Measurements from ENCODE around the gene ORC4. TPM values are rescaled to one million over a fixed set of nuclear protein-coding genes. Genes with fewer than 3 reads are reported as not detected.

The ORC4 gene
- total RNA-seq, 6 experiments from 2014 or later = 26.2 to 35.4 (median 32.8) TPM

DNA sequence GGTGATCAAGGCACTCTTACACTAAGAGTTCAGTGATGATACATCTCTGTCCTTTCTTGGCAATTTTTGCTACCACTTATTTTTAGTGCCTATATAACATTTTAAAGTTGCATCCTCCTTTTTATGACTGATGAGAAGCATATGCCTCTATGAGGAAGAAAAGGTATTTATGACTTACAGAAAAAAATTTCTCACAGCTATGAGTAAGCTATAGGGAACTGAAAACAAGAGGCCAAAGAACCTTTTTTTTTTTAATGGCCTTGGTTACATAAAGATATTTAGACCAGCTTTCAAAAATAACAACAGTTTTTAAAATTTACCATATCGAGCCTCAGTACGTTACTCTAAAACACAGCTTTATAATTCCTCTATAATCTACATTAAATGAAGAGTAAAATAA is 21.7 kb upstream of the ORC4 start:
- DNase-seq = peak; percentile 10
- H3K9me3 Mint-ChIP-seq = no peaks in the 10 kb centered on the region
- H3K27ac Mint-ChIP-seq = peak overlapping the region; percentile 44; the same call in 1 of the 2 replicates
- TF ChIP-seq, protein P1, sequence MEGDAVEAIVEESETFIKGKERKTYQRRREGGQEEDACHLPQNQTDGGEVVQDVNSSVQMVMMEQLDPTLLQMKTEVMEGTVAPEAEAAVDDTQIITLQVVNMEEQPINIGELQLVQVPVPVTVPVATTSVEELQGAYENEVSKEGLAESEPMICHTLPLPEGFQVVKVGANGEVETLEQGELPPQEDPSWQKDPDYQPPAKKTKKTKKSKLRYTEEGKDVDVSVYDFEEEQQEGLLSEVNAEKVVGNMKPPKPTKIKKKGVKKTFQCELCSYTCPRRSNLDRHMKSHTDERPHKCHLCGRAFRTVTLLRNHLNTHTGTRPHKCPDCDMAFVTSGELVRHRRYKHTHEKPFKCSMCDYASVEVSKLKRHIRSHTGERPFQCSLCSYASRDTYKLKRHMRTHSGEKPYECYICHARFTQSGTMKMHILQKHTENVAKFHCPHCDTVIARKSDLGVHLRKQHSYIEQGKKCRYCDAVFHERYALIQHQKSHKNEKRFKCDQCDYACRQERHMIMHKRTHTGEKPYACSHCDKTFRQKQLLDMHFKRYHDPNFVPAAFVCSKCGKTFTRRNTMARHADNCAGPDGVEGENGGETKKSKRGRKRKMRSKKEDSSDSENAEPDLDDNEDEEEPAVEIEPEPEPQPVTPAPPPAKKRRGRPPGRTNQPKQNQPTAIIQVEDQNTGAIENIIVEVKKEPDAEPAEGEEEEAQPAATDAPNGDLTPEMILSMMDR (IDR thresholded peaks at IDR 0.05) = no peak
- H3K36me3 Mint-ChIP-seq (ENCODE audit: low read depth) = 0 out of 2 replicates have a peak, but pooled peaks cover 5% of the 10 kb centered on the region
- H3K4me1 Mint-ChIP-seq (ENCODE audit: low read depth) = peaks cover 26% of the 10 kb centered on the region
- H3K4me3 Mint-ChIP-seq = no peak overlapping the region
- H3K27me3 Mint-ChIP-seq (ENCODE audit: insufficient read depth) = no peaks in the 10 kb centered on the region

DNA sequence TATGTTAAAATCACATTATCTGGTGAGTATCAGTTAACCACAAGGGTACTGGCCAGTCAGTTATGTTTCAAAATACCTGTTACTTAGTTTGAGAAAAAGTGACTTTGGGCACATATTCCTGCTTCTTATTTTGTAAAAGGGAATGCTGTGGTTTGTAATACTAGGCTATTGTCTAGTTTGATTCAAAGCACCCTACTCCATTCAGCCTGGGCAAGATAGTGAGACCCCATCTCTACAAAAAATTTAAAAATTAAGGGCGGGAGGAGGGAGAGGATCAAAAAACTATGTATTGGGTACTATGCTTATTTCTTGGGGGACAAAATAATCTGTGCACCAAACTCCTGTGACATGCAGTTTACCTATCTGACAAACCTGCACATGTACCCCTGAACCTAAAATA is 19.2 kb upstream of the ORC4 start:
- H3K9me3 Mint-ChIP-seq = no peaks in the 10 kb centered on the region
- H3K4me3 Mint-ChIP-seq = no peak overlapping the region
- no peak for DNase-seq
- H3K27ac Mint-ChIP-seq = no peak overlapping the region
- peaks cover 26% of the 10 kb centered on the region for H3K4me1 Mint-ChIP-seq (ENCODE audit: low read depth)
- no peaks in the 10 kb centered on the region for H3K27me3 Mint-ChIP-seq (ENCODE audit: insufficient read depth)
- TF ChIP-seq, protein P1 (IDR thresholded peaks at IDR 0.05) = no peak
- H3K36me3 Mint-ChIP-seq (ENCODE audit: low read depth) = 0 out of 2 replicates have a peak, but pooled peaks cover 5% of the 10 kb centered on the region

DNA sequence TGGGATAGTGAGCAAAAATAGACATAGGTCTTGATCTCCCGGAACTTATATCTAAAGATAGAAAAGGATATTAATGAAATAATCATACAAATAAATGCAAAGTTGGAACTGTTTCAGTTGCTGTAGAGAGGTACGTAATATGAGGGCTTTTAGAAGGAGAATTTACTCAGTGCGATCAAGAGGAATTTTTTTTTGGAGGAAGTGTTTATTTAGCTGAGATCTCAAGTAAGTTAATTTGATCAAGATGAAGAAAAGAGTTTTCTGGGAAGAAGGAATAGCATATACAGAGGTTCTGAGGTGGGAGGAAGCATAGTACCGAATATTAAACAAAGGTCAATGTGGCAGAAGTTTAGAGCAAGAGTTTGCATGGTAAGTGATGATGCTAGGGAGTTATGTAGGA is 11.7 kb upstream of the ORC4 start:
- H3K4me3 Mint-ChIP-seq = no peak overlapping the region
- H3K9me3 Mint-ChIP-seq = no peaks in the 10 kb centered on the region
- no peak overlapping the region for H3K27ac Mint-ChIP-seq
- TF ChIP-seq, protein P1 (IDR thresholded peaks at IDR 0.05) = no peak
- no peak for DNase-seq
- H3K36me3 Mint-ChIP-seq (ENCODE audit: low read depth) = no peaks in the 10 kb centered on the region
- no peaks in the 10 kb centered on the region for H3K27me3 Mint-ChIP-seq (ENCODE audit: insufficient read depth)
- H3K4me1 Mint-ChIP-seq (ENCODE audit: low read depth) = peaks cover 7% of the 10 kb centered on the region; the same call in 1 of the 2 replicates

DNA sequence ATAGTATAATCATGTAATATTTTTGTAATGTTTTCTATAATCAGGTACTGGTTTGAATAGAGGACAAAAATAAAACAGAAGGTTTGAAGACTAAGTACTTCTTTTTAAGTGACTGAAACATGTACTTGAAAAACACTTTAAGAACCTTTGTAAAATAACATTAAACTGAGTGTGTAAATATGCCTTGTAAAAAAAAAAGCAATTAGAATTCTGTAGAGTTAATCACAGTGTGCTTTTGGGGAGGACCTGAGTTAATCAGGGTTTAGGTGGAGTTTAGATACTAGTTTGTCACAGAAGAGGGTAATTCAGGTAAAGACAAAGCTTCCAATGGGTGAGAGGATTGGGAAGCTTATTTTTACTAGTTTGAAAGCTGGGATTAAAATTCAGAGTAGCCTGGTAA is 10.6 kb upstream of the ORC4 start:
- Mint-ChIP-seq H3K27ac (no peak overlapping the region), H3K27me3 (ENCODE audit: insufficient read depth) (no peaks in the 10 kb centered on the region), H3K4me1 (ENCODE audit: low read depth) (peaks cover 7% of the 10 kb centered on the region; the same call in 1 of the 2 replicates), H3K36me3 (ENCODE audit: low read depth) (no peaks in the 10 kb centered on the region; the same call in 1 of the 2 replicates), H3K9me3 (no peaks in the 10 kb centered on the region), H3K4me3 (no peak overlapping the region)
- TF ChIP-seq, protein P1 (IDR thresholded peaks at IDR 0.05) = no peak
- DNase-seq = no peak

DNA sequence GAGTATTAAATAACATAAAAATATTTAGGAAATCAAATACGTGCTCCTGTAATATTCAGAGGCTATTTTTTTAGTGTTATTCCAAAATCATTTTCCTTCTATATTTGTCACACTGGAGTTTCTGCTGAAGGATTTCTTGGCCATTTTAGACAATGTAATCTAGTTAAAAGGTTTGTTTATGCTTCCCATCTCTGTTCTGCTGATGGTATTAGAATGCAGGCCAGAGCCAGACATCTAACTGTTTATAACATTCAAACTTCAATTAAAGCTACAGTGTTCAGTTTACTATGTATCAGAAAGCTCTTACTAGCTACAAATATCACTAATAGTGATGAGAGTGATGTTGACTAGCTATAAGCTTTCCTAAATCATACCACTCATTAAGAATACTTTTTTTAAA is 8.2 kb upstream of the ORC4 start:
- TF ChIP-seq, protein P1 (IDR thresholded peaks at IDR 0.05) = no peak
- H3K4me3 Mint-ChIP-seq = no peak overlapping the region
- no peaks in the 10 kb centered on the region for H3K27me3 Mint-ChIP-seq (ENCODE audit: insufficient read depth)
- H3K9me3 Mint-ChIP-seq = no peaks in the 10 kb centered on the region
- no peaks in the 10 kb centered on the region; the same call in 1 of the 2 replicates for H3K36me3 Mint-ChIP-seq (ENCODE audit: low read depth)
- H3K27ac Mint-ChIP-seq = no peak overlapping the region
- H3K4me1 Mint-ChIP-seq (ENCODE audit: low read depth) = peaks cover 17% of the 10 kb centered on the region
- DNase-seq = no peak

DNA sequence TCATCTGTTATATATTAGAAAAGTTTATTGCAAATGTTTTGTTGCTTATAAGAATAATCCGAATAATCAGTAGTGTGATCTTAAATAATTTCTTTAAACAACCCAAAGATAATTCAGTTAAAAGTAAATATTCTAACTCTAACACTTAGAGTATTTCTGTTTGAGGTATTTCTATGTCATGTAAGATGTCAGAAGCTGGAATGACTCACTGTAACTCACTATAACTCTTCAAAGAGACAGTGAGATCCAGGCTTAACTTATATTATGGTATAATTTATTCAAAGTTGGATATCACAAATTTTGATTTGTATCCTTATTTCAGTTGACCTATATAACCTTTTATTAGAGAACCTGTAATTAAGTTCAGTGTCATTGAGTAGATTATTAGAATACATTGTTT is 7.3 kb upstream of the ORC4 start:
- Mint-ChIP-seq H3K27me3 (ENCODE audit: insufficient read depth) (no peaks in the 10 kb centered on the region), H3K4me3 (no peak overlapping the region), H3K27ac (no peak overlapping the region), H3K36me3 (ENCODE audit: low read depth) (no peaks in the 10 kb centered on the region; the same call in 1 of the 2 replicates), H3K9me3 (no peaks in the 10 kb centered on the region), H3K4me1 (ENCODE audit: low read depth) (peaks cover 26% of the 10 kb centered on the region)
- no peak for DNase-seq
- TF ChIP-seq, protein P1 (IDR thresholded peaks at IDR 0.05) = no peak
